Measurements from ENCODE around the gene CTU1. TPM values are rescaled to one million over a fixed set of nuclear protein-coding genes. Genes with fewer than 3 reads are reported as not detected.

CTU1 gene
- total RNA-seq, 2 donors from 2014 or later, result 18.7 to 21.4 TPM

GRCh38 chr19:51099047-51099382, 9.2 kb downstream of the CTU1 start:
- Histone ChIP-seq H3K4me1 (replicated peaks) (no peaks in the 10 kb centered on the region), H3K27me3 (replicated peaks; ENCODE audit: insufficient read depth) (no peaks in the 10 kb centered on the region), H3K9me3 (no peaks in the 10 kb centered on the region), H3K36me3 (no peaks in the 10 kb centered on the region), H3K27ac (no peak overlapping the region), H3K4me3 (no peak overlapping the region)
- DNase-seq (ENCODE audit: low spot score), result no peak
- TF ChIP-seq CTCF (IDR thresholded peaks at IDR 0.05), result no peak
- TF ChIP-seq POLR2AphosphoS5 (IDR thresholded peaks at IDR 0.05), result no peak
- TF ChIP-seq POLR2A (IDR thresholded peaks at IDR 0.05), result no peak
- intact Hi-C loops (cut with DNase I), result no loop called here
- 82% methylated on average over 21 of the region's 22 CpGs for WGBS

GRCh38 chr19:51098365-51099046, 9.7 kb downstream of the CTU1 start:
- Histone ChIP-seq H3K27ac (no peak overlapping the region), H3K27me3 (replicated peaks; ENCODE audit: insufficient read depth) (no peaks in the 10 kb centered on the region), H3K4me1 (replicated peaks) (no peaks in the 10 kb centered on the region), H3K4me3 (no peak overlapping the region), H3K36me3 (no peaks in the 10 kb centered on the region), H3K9me3 (no peaks in the 10 kb centered on the region)
- no peak for TF ChIP-seq POLR2A (IDR thresholded peaks at IDR 0.05)
- no peak for TF ChIP-seq CTCF (IDR thresholded peaks at IDR 0.05)
- TF ChIP-seq POLR2AphosphoS5 (IDR thresholded peaks at IDR 0.05), result no peak
- WGBS, result 85% methylated on average over 50 of the region's 78 CpGs
- intact Hi-C loops (cut with DNase I), result no loop called here
- DNase-seq (ENCODE audit: low spot score), result no peak

DNA sequence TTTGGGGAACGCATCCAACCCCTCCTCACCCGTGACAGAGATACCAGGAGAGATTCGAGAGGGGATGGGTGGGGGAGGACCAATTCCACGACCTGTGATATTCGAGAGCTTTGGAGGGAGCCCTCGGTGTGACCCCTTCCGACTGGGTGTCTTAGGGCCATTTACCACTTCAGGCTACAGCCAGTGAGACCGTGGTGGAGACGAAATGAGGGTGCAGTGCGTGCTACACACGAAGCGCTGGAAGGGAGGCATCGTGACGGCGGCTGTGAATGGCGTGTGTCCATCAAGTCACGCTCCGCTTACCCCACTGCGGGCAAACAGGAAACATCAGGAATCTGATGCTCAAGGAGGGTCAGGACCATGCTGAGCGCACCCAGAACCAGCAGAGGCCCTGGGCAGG, 10.4 kb downstream of the CTU1 start:
- H3K27ac ChIP-seq, result no peak overlapping the region
- DNase-seq (ENCODE audit: low spot score), result no peak
- H3K27me3 ChIP-seq (replicated peaks; ENCODE audit: insufficient read depth), result no peaks in the 10 kb centered on the region
- H3K4me3 ChIP-seq, result no peak overlapping the region
- H3K36me3 ChIP-seq, result no peaks in the 10 kb centered on the region
- TF ChIP-seq POLR2A (IDR thresholded peaks at IDR 0.05) (no peak), POLR2AphosphoS5 (IDR thresholded peaks at IDR 0.05) (no peak), CTCF (IDR thresholded peaks at IDR 0.05) (no peak)
- H3K9me3 ChIP-seq, result no peaks in the 10 kb centered on the region
- intact Hi-C loops (cut with DNase I), result no loop called here
- peaks cover 2% of the 10 kb centered on the region for H3K4me1 ChIP-seq (replicated peaks)
- WGBS, result 82% methylated on average over 20 of the region's 20 CpGs

GRCh38 chr19:51097166-51097738, 11.0 kb downstream of the CTU1 start:
- TF ChIP-seq POLR2A (IDR thresholded peaks at IDR 0.05) (no peak), POLR2AphosphoS5 (IDR thresholded peaks at IDR 0.05) (peak; percentile 16), CTCF (IDR thresholded peaks at IDR 0.05) (peak; percentile 62 to 81 (median 71))
- Histone ChIP-seq H3K4me3 (no peak overlapping the region), H3K27ac (no peak overlapping the region), H3K4me1 (replicated peaks) (peaks cover 7% of the 10 kb centered on the region), H3K36me3 (no peaks in the 10 kb centered on the region), H3K27me3 (replicated peaks; ENCODE audit: insufficient read depth) (no peaks in the 10 kb centered on the region), H3K9me3 (no peaks in the 10 kb centered on the region)
- intact Hi-C loops (cut with DNase I), result no loop called here
- DNase-seq (ENCODE audit: low spot score), result peak; percentile 68
- WGBS, result 7% methylated on average over 8 of the region's 8 CpGs

Measured in prostate gland (tissue), 2 donors.